H9 (cell line): ENCODE data around the gene LTBP4. TPM values are rescaled to one million over a fixed set of nuclear protein-coding genes. Genes with fewer than 3 reads are reported as not detected.

ENCODE experiments used
- DNase-seq: peaks from one replicate; pipeline ENCODE4 v3.0.0-alpha.2; 2017
- H2AFZ ChIP-seq: one replicate; pipeline ENCODE4 v1.6.1; 2013; ENCODE audit warnings: mild to moderate bottlenecking, low read length, control low read depth, moderate library complexity
- H2AK5ac ChIP-seq: 2 replicates; pipeline ENCODE4 v1.6.1; 2013; ENCODE audit warnings: low read length, control low read depth, mixed read lengths; ENCODE audit not compliant: insufficient read length
- H2BK120ac ChIP-seq: one replicate; pipeline ENCODE4 v1.6.1; 2013; ENCODE audit warnings: low read depth, mild to moderate bottlenecking, low read length, control low read depth, inconsistent platforms; ENCODE audit not compliant: poor library complexity, severe bottlenecking
- H2BK12ac ChIP-seq: 2 replicates; pipeline ENCODE4 v1.6.1; 2013; ENCODE audit warnings: low read length, control low read depth, mixed read lengths, low read depth; ENCODE audit not compliant: insufficient read length
- H2BK15ac ChIP-seq: 2 replicates; pipeline ENCODE4 v1.6.1; 2013; ENCODE audit warnings: low read depth, low read length, control low read depth
- H2BK20ac ChIP-seq: one replicate; pipeline ENCODE4 v1.6.1; 2013; ENCODE audit warnings: low read depth, mild to moderate bottlenecking, low read length, control low read depth, inconsistent platforms; ENCODE audit not compliant: poor library complexity, severe bottlenecking
- H2BK5ac ChIP-seq: 2 replicates; pipeline ENCODE4 v1.6.1; 2013; ENCODE audit warnings: low read length, control low read depth, mixed read lengths; ENCODE audit not compliant: insufficient read length
- H3K14ac ChIP-seq: 2 replicates; pipeline ENCODE4 v1.6.1; 2013; ENCODE audit warnings: low read length, control low read depth; ENCODE audit not compliant: insufficient read depth
- H3K18ac ChIP-seq: 2 replicates; pipeline ENCODE4 v1.6.1; 2013; ENCODE audit warnings: low read depth, mild to moderate bottlenecking, mixed read lengths, low read length, control low read depth; ENCODE audit not compliant: insufficient read length
- H3K23ac ChIP-seq: 2 replicates; pipeline ENCODE4 v1.6.1; 2013; ENCODE audit warnings: low read length, control low read depth, mixed read lengths, low read depth; ENCODE audit not compliant: insufficient read length
- H3K23me2 ChIP-seq: 2 replicates; pipeline ENCODE4 v1.6.1; 2013; ENCODE audit warnings: low read depth, mild to moderate bottlenecking, mixed read lengths, low read length, control low read depth; ENCODE audit not compliant: insufficient read length, poor library complexity, severe bottlenecking
- H3K27ac ChIP-seq: 2 replicates; pipeline ENCODE4 v1.5.1; 2013; ENCODE audit warnings: low read length, control low read depth, mixed read lengths, low read depth; ENCODE audit not compliant: insufficient read length
- H3K27me3 ChIP-seq: 2 replicates; pipeline ENCODE4 v1.6.1; 2013; ENCODE audit warnings: low read length, control low read depth, inconsistent platforms; ENCODE audit not compliant: insufficient read depth
- H3K4ac ChIP-seq: 2 replicates; pipeline ENCODE4 v1.6.1; 2013; ENCODE audit warnings: low read depth, mild to moderate bottlenecking, control low read depth, inconsistent platforms, low read length, moderate library complexity
- H3K4me1 ChIP-seq: 2 replicates; pipeline ENCODE4 v1.6.1; 2013; ENCODE audit warnings: low read length, control low read depth, inconsistent platforms; ENCODE audit not compliant: insufficient read depth
- H3K4me2 ChIP-seq: 2 replicates; pipeline ENCODE4 v1.6.1; 2013; ENCODE audit warnings: low read length, control low read depth, mixed read lengths; ENCODE audit not compliant: insufficient read length, insufficient read depth
- H3K56ac ChIP-seq: 2 replicates; pipeline ENCODE4 v1.6.1; 2013; ENCODE audit warnings: low read depth, mild to moderate bottlenecking, mixed read lengths, low read length, control low read depth; ENCODE audit not compliant: insufficient read length
- H3K79me1 ChIP-seq: 2 replicates; pipeline ENCODE4 v1.6.1; 2013; ENCODE audit warnings: low read depth, mild to moderate bottlenecking, moderate library complexity, low read length, control low read depth, inconsistent platforms; ENCODE audit not compliant: insufficient read depth, poor library complexity, severe bottlenecking
- H3K79me2 ChIP-seq: 2 replicates; pipeline ENCODE4 v1.6.1; 2013; ENCODE audit warnings: low read length, control low read depth, inconsistent platforms; ENCODE audit not compliant: insufficient read depth
- H3K9ac ChIP-seq: 2 replicates; pipeline ENCODE4 v1.6.1; 2013; ENCODE audit warnings: low read length, control low read depth, mixed read lengths; ENCODE audit not compliant: insufficient read length; ENCODE audit errors: extremely low read depth
- H3K9me3 ChIP-seq: one replicate; pipeline ENCODE4 v1.6.1; 2013; ENCODE audit warnings: low read depth, low read length, inconsistent platforms; ENCODE audit not compliant: control insufficient read depth
- H3T11ph ChIP-seq: one replicate; pipeline ENCODE4 v1.6.1; 2013; ENCODE audit warnings: mild to moderate bottlenecking, low read length, control low read depth, inconsistent platforms
- H4K20me1 ChIP-seq: one replicate; pipeline ENCODE4 v1.6.1; 2013; ENCODE audit not compliant: control insufficient read depth, insufficient read length, insufficient read depth
- H4K5ac ChIP-seq: 2 replicates; pipeline ENCODE4 v1.6.1; 2013; ENCODE audit warnings: low read depth, mild to moderate bottlenecking, mixed read lengths, low read length, control low read depth; ENCODE audit not compliant: insufficient read length
- H4K8ac ChIP-seq: replicated peaks from 2 replicates; pipeline ENCODE4 v1.6.1; 2013; ENCODE audit warnings: low read length, control low read depth, mixed read lengths, low read depth; ENCODE audit not compliant: insufficient read length
- H4K91ac ChIP-seq: 2 replicates; pipeline ENCODE4 v1.6.1; 2013; ENCODE audit warnings: low read depth, mild to moderate bottlenecking, moderate library complexity, mixed read lengths, low read length, control low read depth; ENCODE audit not compliant: insufficient read length
- H3K27ac Mint-ChIP-seq, 3 experiments: 2 replicates in 2 of 3; 3 replicates in 1 of 3; pipeline ENCODE4 v1.8.0; 2020 to 2021; ENCODE audit warnings: mixed read lengths in 3 of 3, mild to moderate bottlenecking in 1 of 3, moderate library complexity in 1 of 3
- H3K27me3 Mint-ChIP-seq: 2 replicates; pipeline ENCODE4 v1.8.0; 2021; ENCODE audit warnings: low read depth, mild to moderate bottlenecking, moderate library complexity, mixed read lengths
- H3K36me3 Mint-ChIP-seq, 3 experiments: 2 replicates in 2 of 3; 3 replicates in 1 of 3; pipeline ENCODE4 v1.8.0; 2020 to 2021; ENCODE audit warnings: low read depth in 3 of 3, mixed read lengths in 3 of 3; ENCODE audit not compliant: insufficient read depth in 1 of 3
- H3K4me1 Mint-ChIP-seq, 2 experiments: 2 replicates each; pipeline ENCODE4 v1.8.0; 2020; ENCODE audit warnings: mixed read lengths in 2 of 2
- H3K4me3 Mint-ChIP-seq, 2 experiments: 2 replicates in 1 of 2; 3 replicates in 1 of 2; pipeline ENCODE4 v1.8.0; 2020 to 2021; ENCODE audit warnings: mild to moderate bottlenecking in 2 of 2, mixed read lengths in 2 of 2, moderate library complexity in 1 of 2
- H3K9me3 Mint-ChIP-seq, 2 experiments: 2 replicates in 1 of 2; 3 replicates in 1 of 2; pipeline ENCODE4 v1.8.0; 2020; ENCODE audit warnings: mild to moderate bottlenecking in 2 of 2, mixed read lengths in 2 of 2, moderate library complexity in 1 of 2
- WGBS: extraction: QIAGEN DNeasy Blood & Tissue Kit; methylation state at CpG from one replicate; pipeline ENCODE4 v1.1.7; 2013; ENCODE audit warnings: missing lambda C conversion rate, low lambda C conversion rate, mixed read lengths; ENCODE audit not compliant: insufficient read length; ENCODE audit errors: extremely low coverage; 5-methylcytosine and 5-hydroxymethylcytosine counted together
- total RNA-seq: library from RNA; stranded (reverse); gene quantifications from 2 replicates; pipeline ENCODE4 v1.2.1, GENCODE V29; 2021
- TF ChIP-seq, protein P1 (sequence below): fragments of 200-600 bp; sonication (generic); conservative IDR thresholded peaks from 3 replicates; pipeline ENCODE4 v1.8.0; 2021; ENCODE audit warnings: antibody characterized with exemption, mild to moderate bottlenecking

The LTBP4 gene
- total RNA-seq, 1 experiment from 2014 or later, result 129 TPM

DNA sequence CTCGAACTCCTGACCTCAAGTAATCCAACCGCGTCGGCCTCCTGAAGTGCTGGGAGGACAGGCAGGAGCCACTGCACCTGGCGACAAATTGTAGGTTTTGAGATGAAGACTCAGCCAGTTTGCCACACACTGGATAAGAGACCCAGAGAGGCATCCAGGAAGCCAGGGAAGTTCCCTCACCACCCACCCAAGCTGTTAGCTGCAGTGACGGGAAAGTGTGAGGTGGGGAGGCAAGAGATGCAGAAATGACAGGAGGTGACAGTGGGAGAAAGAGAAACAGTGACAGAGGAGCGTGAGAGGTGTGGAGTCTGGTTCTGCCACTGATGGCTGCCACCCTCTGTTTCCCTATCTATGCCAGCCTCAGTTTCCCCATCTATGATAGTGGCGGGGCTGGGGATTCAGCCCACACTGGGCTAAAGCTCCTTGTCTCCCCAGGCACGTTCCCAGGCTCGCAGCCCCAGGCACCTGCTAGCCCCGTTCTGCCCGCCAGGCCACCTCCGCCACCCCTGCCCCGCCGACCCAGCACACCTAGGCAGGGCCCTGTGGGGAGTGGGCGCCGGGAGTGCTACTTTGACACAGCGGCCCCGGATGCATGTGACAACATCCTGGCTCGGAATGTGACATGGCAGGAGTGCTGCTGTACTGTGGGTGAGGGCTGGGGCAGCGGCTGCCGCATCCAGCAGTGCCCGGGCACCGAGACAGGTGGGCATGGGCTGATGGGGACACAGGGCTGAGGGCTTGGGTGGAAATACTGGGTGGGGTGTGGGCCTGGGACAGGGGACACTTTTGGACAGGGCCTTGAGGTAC is 21.0 kb downstream of the LTBP4 start:
- Histone ChIP-seq H4K5ac (no peak overlapping the region), H3K18ac (no peak overlapping the region), H3K79me2 (no peaks in the 10 kb centered on the region), H4K8ac (no peak overlapping the region), H3K27me3 (no peaks in the 10 kb centered on the region), H2BK12ac (no peak overlapping the region), H2BK120ac (no peak overlapping the region), H3K27ac (no peak overlapping the region), H3K23ac (no peak overlapping the region), H4K91ac (no peak overlapping the region), H2BK15ac (no peak overlapping the region), H3K79me1 (no peaks in the 10 kb centered on the region), H3K4ac (no peak overlapping the region), H4K20me1 (no peaks in the 10 kb centered on the region), H3T11ph (no peak overlapping the region), H2BK5ac (no peak overlapping the region), H2AK5ac (no peak overlapping the region), H3K9ac (no peak overlapping the region), H3K23me2 (no peaks in the 10 kb centered on the region), H2AFZ (no peak overlapping the region), H3K56ac (no peak overlapping the region), H3K14ac (no peak overlapping the region), H3K4me1 (no peaks in the 10 kb centered on the region), H3K4me2 (no peak overlapping the region), H3K9me3 (no peaks in the 10 kb centered on the region), H2BK20ac (no peak overlapping the region)
- Mint-ChIP-seq H3K27ac (no peak overlapping the region), H3K4me3 (no peak overlapping the region), H3K36me3 (peaks cover 41 to 79% (median 62%) of the 10 kb centered on the region in 3 experiments; a peak in 6 of 7 replicates), H3K27me3 (no peaks in the 10 kb centered on the region; the same call in 1 of the 2 replicates), H3K4me1 (peaks cover 16 to 23% of the 10 kb centered on the region in 2 experiments), H3K9me3 (peaks cover 0 to 3% of the 10 kb centered on the region in 2 experiments; a peak in 3 of 5 replicates)
- no CpG with 5 or more reads among the region's 24 CpGs for WGBS
- TF ChIP-seq, protein P1, sequence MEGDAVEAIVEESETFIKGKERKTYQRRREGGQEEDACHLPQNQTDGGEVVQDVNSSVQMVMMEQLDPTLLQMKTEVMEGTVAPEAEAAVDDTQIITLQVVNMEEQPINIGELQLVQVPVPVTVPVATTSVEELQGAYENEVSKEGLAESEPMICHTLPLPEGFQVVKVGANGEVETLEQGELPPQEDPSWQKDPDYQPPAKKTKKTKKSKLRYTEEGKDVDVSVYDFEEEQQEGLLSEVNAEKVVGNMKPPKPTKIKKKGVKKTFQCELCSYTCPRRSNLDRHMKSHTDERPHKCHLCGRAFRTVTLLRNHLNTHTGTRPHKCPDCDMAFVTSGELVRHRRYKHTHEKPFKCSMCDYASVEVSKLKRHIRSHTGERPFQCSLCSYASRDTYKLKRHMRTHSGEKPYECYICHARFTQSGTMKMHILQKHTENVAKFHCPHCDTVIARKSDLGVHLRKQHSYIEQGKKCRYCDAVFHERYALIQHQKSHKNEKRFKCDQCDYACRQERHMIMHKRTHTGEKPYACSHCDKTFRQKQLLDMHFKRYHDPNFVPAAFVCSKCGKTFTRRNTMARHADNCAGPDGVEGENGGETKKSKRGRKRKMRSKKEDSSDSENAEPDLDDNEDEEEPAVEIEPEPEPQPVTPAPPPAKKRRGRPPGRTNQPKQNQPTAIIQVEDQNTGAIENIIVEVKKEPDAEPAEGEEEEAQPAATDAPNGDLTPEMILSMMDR, result no peak
- no peak for DNase-seq
